Activated T-helper 2 cell treated with anti-CD3 and anti-CD28 coated beads, Interferon-gamma antibody, Interleukin-2, Interleukin-4, amounts not matched to agents 10 μg/mL and 5 μg/mL and 100 μg/mL, durations not matched to agents 14 hours and 24 hours and 36 hours (primary cell): Measurements from ENCODE around the gene SIAE. TPM values are rescaled to one million over a fixed set of nuclear protein-coding genes. Genes with fewer than 3 reads are reported as not detected.
"Not testable (repeated sequence)": the region's sequence is repeated elsewhere in the genome, so short reads cannot be mapped to it uniquely, and the experiment has no call there.

Source experiments
- DNase-seq: peaks from one replicate; pipeline ENCODE4 v3.0.0; 2021; ENCODE audit warnings: low spot score
- H3K27ac Mint-ChIP-seq: one replicate; pipeline ENCODE4 v1.8.0; 2021; ENCODE audit warnings: mixed read lengths
- H3K27me3 Mint-ChIP-seq: one replicate; pipeline ENCODE4 v1.8.0; 2021; ENCODE audit warnings: low read depth, mixed read lengths
- H3K36me3 Mint-ChIP-seq: one replicate; pipeline ENCODE4 v1.8.0; 2021; ENCODE audit warnings: low read depth, mixed read lengths
- H3K4me1 Mint-ChIP-seq: one replicate; pipeline ENCODE4 v1.8.0; 2021; ENCODE audit warnings: low read depth, mixed read lengths
- H3K4me3 Mint-ChIP-seq: one replicate; pipeline ENCODE4 v1.8.0; 2021; ENCODE audit warnings: low read depth, mild to moderate bottlenecking, moderate library complexity, mixed read lengths
- H3K9me3 Mint-ChIP-seq: one replicate; pipeline ENCODE4 v1.8.0; 2021; ENCODE audit warnings: mixed read lengths
- intact Hi-C: fragments of 100-400 bp; cut with micrococcal nuclease; formaldehyde crosslinking; loops from one replicate; pipeline ENCODE4 v1.15.1; 2023
- total RNA-seq: library from RNA; stranded (reverse); gene quantifications from 2 replicates; pipeline ENCODE4 v1.2.3, GENCODE V29; 2022

SIAE gene
- total RNA-seq, 1 donor from 2014 or later: 5.0 TPM

GRCh38 chr11:124605719-124606118, 67.8 kb downstream of the SIAE start:
- Mint-ChIP-seq H3K36me3 (no peaks in the 10 kb centered on the region), H3K4me3 (no peak overlapping the region)
- DNase-seq: no peak

GRCh38 chr11:124602723-124603122, 70.8 kb downstream of the SIAE start:
- peaks cover 15% of the 10 kb centered on the region for H3K27me3 Mint-ChIP-seq
- H3K9me3 Mint-ChIP-seq, DNase-seq, H3K4me1 Mint-ChIP-seq, intact Hi-C loops, H3K36me3 Mint-ChIP-seq, H3K4me3 Mint-ChIP-seq, H3K27ac Mint-ChIP-seq: not testable (repeated sequence)

More at GRCh38 chr11:124605719-124606118, 67.8 kb downstream of the SIAE start:
- intact Hi-C loops: no loop called here
- Mint-ChIP-seq H3K9me3 (no peaks in the 10 kb centered on the region), H3K27me3 (peaks cover 9% of the 10 kb centered on the region), H3K4me1 (peaks cover 2% of the 10 kb centered on the region), H3K27ac (no peak overlapping the region)

- Mint-ChIP-seq H3K27ac (no peak overlapping the region), H3K4me1 (peaks cover 2% of the 10 kb centered on the region), H3K27me3 (peaks cover 20% of the 10 kb centered on the region), H3K36me3 (no peaks in the 10 kb centered on the region), H3K9me3 (no peaks in the 10 kb centered on the region), H3K4me3 (no peak overlapping the region)
- no peak for DNase-seq
- intact Hi-C loops: no loop called here
Measured at GRCh38 chr11:124602193-124602592, 71.3 kb downstream of the SIAE start.

DNA sequence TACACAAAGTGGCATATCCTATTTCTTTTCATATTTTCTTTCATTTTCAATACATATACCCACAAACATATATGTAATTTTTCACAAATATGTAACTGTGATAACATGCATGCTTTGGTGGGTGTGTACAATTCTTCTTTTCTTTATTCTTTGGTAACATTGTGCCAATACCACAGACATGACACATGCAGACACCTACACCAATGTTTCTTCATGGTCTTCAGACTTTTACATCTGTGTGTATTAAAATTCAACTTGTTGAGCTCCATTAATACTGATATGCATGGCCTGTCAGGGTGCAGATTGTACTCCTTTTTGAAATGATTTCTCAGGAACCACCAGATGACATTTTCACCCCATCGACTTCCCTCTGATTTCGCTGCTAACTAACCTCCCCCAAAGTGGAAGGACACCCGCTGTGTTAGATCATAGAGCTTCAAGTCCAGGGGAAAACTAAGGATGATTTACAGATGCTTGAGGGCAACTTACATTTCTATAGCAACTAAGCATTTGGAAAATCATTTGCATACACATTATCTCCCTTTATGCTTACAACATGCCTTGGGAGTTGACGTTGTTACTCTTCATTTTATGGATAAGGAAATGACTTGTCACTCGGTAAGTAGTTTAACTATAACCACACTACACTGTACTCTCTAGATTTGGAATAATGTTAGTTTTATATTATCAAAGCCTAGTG, 72.8 kb downstream of the SIAE start:
- Mint-ChIP-seq H3K27ac (no peak overlapping the region), H3K36me3 (no peaks in the 10 kb centered on the region), H3K4me1 (peaks cover 1% of the 10 kb centered on the region), H3K4me3 (no peak overlapping the region), H3K9me3 (no peaks in the 10 kb centered on the region), H3K27me3 (peaks cover 24% of the 10 kb centered on the region)
- no peak for DNase-seq
- intact Hi-C loops: no loop called here

DNA sequence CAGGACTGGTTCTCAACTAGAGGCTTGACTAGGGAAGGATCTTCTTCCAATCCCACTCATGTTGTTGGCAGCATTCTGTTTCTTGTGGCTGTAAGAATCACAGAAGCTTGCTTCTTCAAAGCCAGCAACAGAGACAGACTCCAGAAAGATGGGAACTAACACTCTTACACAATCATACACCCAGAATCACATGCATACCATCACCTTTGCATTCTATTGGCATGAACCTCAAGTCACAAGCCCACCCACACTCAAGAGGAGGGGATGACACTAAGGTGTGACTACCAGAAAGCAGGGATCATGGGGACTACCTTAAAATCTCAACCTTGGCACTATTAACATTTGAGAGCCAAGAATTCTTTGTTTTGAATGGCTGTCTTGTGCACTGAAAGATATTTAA, 75.9 kb downstream of the SIAE start:
- intact Hi-C loops: no loop called here
- H3K4me1 Mint-ChIP-seq: no peaks in the 10 kb centered on the region
- DNase-seq: no peak
- H3K9me3 Mint-ChIP-seq: no peaks in the 10 kb centered on the region
- H3K36me3 Mint-ChIP-seq: no peaks in the 10 kb centered on the region
- H3K27me3 Mint-ChIP-seq: peaks cover 29% of the 10 kb centered on the region
- H3K4me3 Mint-ChIP-seq: no peak overlapping the region
- no peak overlapping the region for H3K27ac Mint-ChIP-seq

DNA sequence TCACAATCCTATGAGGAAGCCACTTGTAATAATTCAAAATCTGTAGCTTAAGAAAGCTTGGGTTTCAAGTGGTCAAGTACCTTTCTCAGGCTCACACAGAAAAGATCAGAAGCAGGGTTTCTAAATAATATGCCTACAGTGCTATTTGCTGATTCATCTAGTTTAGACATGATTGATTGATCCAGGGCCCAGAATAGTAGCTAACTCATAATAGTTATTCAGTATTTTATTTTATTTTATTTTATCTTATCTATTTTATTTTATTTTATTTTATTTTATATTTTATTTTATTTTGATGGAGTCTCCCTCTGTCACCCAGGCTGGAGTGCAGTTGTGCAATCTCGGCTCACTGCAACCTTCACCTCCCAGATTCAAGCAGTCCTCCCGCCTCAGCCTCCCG, 78.2 kb downstream of the SIAE start:
- no peak overlapping the region for H3K27ac Mint-ChIP-seq
- no peaks in the 10 kb centered on the region for H3K9me3 Mint-ChIP-seq
- DNase-seq: no peak
- H3K36me3 Mint-ChIP-seq: no peaks in the 10 kb centered on the region
- H3K27me3 Mint-ChIP-seq: peaks cover 19% of the 10 kb centered on the region
- H3K4me1 Mint-ChIP-seq: no peaks in the 10 kb centered on the region
- intact Hi-C loops: no loop called here
- H3K4me3 Mint-ChIP-seq: no peak overlapping the region

DNA sequence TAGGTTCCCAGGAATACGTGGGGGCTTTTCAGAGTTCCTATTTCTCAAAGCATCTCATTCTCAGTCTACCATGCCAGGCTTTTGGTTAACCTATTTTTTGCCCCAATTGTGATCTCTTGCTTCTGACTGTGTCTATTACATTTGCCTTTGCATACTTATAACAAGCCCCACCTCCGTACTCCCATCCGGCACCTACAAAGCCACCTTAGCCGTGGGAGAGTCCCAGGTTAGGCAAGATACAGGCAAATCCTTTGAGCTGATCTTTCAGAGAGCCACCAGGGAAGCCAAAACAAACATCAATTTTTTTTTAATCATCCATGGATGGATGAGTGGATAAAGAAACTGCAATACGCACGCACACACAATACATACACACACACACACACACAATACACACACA, 80.9 kb downstream of the SIAE start:
- Mint-ChIP-seq H3K4me3 (no peak overlapping the region), H3K9me3 (no peaks in the 10 kb centered on the region), H3K27me3 (peaks cover 17% of the 10 kb centered on the region), H3K4me1 (no peaks in the 10 kb centered on the region), H3K27ac (no peak overlapping the region), H3K36me3 (no peaks in the 10 kb centered on the region)
- DNase-seq: no peak
- intact Hi-C loops: no loop called here

GRCh38 chr11:124591430-124591829, 82.1 kb downstream of the SIAE start:
- no peak overlapping the region for H3K4me3 Mint-ChIP-seq
- no peak overlapping the region for H3K27ac Mint-ChIP-seq
- intact Hi-C loops: no loop called here
- H3K36me3 Mint-ChIP-seq: no peaks in the 10 kb centered on the region
- H3K4me1 Mint-ChIP-seq: no peaks in the 10 kb centered on the region
- DNase-seq: no peak
- H3K9me3 Mint-ChIP-seq: no peaks in the 10 kb centered on the region
- peaks cover 15% of the 10 kb centered on the region for H3K27me3 Mint-ChIP-seq

GRCh38 chr11:124586238-124586860, 87.2 kb downstream of the SIAE start:
- Mint-ChIP-seq H3K9me3 (no peaks in the 10 kb centered on the region), H3K27ac (no peak overlapping the region), H3K27me3 (peaks cover 14% of the 10 kb centered on the region), H3K36me3 (no peaks in the 10 kb centered on the region), H3K4me1 (no peaks in the 10 kb centered on the region), H3K4me3 (no peak overlapping the region)
- no peak for DNase-seq
- intact Hi-C loops: loop anchor here (1.0 kb wide), 3 partner anchors 170 to 515 kb away; no protein-coding TSS in a partner anchor

DNA sequence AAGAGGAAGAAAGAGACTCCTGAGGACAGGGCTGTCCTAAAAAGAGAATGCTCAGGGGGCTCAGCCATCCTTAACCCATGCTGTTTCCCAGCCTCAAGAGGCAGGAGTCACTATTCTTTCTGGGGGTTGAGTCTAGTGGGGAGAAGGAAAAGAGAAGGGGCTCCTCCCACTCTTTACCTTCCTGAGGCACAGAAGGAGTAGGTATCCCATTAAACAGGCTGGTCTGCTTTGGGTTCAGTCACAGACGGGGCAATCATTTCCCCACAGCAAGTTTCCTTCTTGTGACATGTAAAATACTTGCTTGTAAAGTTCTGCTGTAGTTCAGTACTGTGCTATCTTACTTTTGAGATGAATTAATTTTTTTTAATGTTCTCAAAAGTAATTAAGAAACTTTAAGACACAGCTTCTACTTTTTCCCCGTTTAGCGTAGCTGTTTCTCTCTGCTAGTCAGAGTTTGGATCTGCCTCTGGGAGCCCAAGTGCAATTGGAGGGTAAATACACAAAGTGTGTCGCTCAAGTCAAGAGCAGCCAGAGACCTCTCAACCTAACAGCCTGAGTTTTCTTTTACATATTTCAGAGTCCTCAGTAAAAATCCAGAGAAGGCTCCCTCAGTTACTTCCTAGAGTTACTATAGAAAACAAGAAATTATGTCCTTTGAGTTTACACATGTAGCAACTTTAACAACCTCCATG, 88.7 kb downstream of the SIAE start:
- intact Hi-C loops: no loop called here
- no peaks in the 10 kb centered on the region for H3K9me3 Mint-ChIP-seq
- peaks cover 17% of the 10 kb centered on the region for H3K27me3 Mint-ChIP-seq
- no peaks in the 10 kb centered on the region for H3K36me3 Mint-ChIP-seq
- no peak overlapping the region for H3K4me3 Mint-ChIP-seq
- no peak overlapping the region for H3K27ac Mint-ChIP-seq
- H3K4me1 Mint-ChIP-seq: no peaks in the 10 kb centered on the region
- no peak for DNase-seq

DNA sequence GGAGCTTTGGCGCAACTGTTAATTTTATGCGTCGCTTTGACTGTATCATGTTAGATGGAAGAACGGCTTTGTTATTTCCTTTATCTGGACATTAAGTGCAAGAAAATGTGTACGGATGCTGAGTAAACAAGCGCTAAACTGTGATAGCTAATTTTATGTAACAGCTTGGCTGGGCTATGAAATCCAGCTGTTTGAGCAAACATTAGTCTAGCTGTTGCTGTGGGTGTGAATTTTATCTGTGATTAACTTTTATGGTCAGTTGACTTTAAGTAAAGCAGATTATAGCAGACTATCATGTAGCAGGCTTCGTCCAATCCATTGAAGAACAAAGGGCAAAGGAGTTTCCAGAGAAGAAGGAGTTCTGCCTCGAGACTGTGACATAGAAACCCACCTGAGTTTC, 89.8 kb downstream of the SIAE start:
- Mint-ChIP-seq H3K4me3 (no peak overlapping the region), H3K9me3 (no peaks in the 10 kb centered on the region), H3K36me3 (no peaks in the 10 kb centered on the region), H3K27ac (no peak overlapping the region), H3K4me1 (no peaks in the 10 kb centered on the region), H3K27me3 (peaks cover 17% of the 10 kb centered on the region)
- no peak for DNase-seq
- intact Hi-C loops: no loop called here
